VCaP (cell line): Measurements from ENCODE around the gene SELENOP.
"Not testable (repeated sequence)": the region's sequence is repeated elsewhere in the genome, so short reads cannot be mapped to it uniquely, and the experiment has no call there.

Experiments
- H3K27ac ChIP-seq: fragments of 450-650 bp; 2 replicates; pipeline ENCODE4 v1.5.1; 2017
- TF ChIP-seq, protein P1 (sequence below): fragments of 450-650 bp; conservative IDR thresholded peaks from 2 replicates; pipeline ENCODE4 v1.5.1; 2017; ENCODE audit warnings: mild to moderate bottlenecking, moderate library complexity

The SELENOP gene

DNA sequence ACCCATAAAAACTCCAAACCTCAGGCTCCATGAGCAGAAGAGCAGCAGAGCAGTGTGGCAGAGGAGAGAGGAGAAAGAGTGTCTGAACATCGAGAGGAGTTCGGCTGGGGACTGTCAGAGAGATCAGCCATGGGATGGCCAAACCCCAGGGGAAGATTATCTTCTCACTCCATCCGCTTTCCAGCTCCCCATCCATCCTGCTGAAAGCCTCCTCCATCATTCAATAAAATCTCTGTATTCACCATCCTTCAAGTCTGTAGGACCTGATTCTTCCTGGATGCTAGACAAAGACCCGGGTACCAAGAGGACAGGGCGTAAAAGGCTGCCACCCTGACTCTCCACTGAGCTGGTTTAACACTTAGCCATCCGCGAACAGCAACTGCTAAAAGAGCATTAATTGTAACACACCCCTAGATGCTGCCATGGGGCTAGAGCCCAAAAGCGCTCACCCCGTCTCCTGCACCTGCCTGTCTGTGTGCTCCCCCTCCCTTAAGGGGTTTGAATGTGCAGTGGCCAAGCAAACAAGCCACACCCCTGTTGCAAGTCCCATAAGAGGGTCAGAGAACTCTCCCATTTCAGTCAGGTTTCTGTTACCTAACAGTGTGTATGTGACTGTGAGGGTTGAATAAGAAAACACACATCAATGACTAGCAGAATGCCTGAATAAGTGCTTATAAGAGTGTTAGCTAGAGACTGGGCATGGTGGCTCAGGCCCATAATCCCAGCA is 13.9 kb upstream of the SELENOP start:
- TF ChIP-seq, protein P1, sequence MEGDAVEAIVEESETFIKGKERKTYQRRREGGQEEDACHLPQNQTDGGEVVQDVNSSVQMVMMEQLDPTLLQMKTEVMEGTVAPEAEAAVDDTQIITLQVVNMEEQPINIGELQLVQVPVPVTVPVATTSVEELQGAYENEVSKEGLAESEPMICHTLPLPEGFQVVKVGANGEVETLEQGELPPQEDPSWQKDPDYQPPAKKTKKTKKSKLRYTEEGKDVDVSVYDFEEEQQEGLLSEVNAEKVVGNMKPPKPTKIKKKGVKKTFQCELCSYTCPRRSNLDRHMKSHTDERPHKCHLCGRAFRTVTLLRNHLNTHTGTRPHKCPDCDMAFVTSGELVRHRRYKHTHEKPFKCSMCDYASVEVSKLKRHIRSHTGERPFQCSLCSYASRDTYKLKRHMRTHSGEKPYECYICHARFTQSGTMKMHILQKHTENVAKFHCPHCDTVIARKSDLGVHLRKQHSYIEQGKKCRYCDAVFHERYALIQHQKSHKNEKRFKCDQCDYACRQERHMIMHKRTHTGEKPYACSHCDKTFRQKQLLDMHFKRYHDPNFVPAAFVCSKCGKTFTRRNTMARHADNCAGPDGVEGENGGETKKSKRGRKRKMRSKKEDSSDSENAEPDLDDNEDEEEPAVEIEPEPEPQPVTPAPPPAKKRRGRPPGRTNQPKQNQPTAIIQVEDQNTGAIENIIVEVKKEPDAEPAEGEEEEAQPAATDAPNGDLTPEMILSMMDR = no peak
- H3K27ac ChIP-seq = no peak overlapping the region

DNA sequence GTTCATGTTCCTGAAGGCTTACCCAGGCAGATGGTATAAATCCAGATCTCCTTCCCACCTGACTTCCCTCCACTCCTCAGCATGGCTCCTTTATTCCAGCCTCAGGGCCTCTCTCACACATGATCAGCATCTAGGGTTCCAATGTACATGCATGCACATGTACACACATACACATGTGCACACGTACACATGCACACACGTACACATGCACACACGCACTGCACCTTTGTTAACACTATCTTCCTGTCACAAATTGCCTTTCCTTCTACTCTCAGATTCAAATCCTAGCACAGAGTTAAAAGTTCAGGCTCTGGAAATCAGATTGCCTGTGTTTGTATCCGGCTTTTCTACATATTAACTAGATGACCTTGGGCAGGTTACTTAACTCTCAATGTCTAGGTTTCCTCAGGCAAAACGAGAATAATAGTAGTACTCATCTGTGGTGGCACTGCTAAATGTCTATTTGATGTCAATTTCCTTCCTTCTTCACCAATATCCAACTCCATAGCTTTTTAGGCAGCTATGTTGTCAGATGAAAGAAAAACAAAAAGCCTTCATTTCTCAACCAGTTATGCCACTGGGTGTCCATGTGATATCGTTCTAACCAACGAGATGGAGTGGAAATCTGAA is 12.8 kb upstream of the SELENOP start:
- TF ChIP-seq, protein P1 = no peak

DNA sequence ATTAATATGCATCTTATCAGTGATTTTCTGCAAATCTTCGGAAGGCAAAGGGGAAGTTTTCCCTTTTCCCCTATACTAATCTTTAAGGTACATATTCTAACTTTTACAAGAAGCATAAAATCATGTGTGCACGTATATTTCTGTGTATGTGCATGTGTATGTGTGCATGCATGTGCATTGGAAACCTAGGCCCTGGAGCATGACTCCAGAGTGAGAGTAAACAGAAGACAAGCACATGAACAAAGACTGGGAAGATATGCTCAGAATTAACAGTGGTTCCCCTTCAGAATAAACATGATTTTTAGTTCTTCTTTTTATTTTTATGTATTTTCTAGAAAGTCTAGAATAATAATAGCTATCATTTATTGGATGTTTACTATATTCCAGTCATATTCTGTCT is 10.9 kb upstream of the SELENOP start:
- no peak overlapping the region for H3K27ac ChIP-seq

More for the DNA sequence above, 12.8 kb upstream of the SELENOP start:
- H3K27ac ChIP-seq = no peak overlapping the region

DNA sequence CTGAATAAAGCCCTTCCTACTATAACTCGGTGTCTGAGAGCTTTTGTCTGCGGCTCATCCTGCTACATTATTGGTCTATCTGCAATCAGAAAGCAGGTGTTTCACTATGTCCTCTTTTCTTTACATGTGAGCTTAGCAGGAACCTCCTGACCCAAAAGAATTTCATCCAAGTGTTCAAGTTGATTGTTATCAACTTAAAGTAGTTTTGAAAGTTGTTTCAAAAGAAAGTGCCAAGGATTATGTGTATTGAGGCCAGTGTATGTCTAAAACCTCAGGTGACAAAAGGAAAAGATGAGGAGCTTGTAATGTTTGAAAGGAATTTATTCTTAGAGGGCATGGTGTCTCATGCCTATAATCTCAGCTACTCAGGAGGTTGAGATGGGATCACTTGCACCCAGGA is 8.1 kb upstream of the SELENOP start:
- TF ChIP-seq, protein P1 = no peak

More for the DNA sequence above, 10.9 kb upstream of the SELENOP start:
- TF ChIP-seq, protein P1 = no peak

DNA sequence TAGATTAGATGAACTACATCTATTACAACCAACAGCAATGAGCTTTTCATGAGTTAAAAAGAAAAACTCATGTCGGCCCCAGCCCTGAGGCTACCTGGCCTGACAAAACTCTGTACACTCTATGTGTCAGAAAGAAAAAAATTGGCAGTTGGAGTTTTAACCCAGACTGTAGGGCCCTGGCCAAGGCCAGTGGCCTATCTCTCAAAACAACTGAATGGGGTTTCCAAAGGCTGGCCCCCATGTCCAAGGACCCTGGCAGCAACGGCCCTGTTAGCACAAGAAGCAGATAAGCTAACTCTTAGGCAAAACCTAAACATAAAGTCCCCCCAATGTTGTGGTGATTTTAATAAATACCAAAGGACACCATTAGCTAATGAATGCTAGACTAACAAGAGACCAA is 4.9 kb upstream of the SELENOP start:
- H3K27ac ChIP-seq = not testable (repeated sequence)

More for the DNA sequence above, 8.1 kb upstream of the SELENOP start:
- H3K27ac ChIP-seq = no peak overlapping the region

DNA sequence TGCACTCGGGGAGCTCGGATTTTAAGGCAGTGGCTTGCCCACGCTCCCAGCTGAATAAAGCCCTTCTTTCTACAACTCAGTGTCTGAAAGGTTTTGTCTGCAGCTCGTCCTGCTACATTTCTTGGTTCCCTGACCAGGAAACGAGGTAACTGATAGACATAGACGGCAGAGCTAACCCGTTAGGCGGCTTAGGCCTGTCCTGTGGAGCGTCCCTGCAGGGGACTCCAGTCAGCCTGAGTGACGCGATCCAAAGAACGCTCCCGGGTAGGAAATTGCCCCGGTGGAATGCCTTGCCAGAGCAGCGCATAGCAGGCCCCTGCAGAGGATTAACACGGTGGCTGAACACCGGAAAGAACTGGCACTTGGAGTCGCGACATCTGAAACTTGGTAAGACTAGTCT is 1.8 kb upstream of the SELENOP start:
- TF ChIP-seq, protein P1 = no peak
- peak overlapping the region; percentile 95; the same call in 1 of the 2 replicates for H3K27ac ChIP-seq

DNA sequence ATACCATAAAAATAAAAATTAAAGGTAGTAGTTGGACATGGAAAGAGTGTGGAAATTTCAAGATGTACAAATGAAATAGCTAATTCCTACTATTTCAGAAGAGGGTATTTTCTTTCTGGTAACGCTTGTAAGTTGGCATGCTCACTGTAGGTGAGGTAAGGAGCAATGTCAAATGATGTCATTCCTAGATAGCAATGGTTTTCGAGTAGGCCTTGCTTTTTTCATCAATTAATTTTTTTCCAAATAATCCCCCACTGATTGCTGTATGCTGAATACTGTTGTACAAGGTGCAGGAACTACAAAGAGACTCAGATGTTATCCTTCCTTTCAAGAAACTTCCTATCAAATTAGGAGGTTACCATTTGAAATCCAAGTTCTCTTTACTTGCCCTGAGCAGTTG is 928 bp upstream of the SELENOP start:
- TF ChIP-seq, protein P1 = no peak
- H3K27ac ChIP-seq = peak overlapping the region; percentile 95
